IPS DF 4.7 (cell line): ENCODE data around the gene ADGRG7.

Experiments used
- DNase-seq: peaks from one replicate; pipeline ENCODE4 v3.0.0-alpha.2; 2013; ENCODE audit warnings: low spot score; ENCODE audit errors: extremely low read depth

ADGRG7 gene

DNA sequence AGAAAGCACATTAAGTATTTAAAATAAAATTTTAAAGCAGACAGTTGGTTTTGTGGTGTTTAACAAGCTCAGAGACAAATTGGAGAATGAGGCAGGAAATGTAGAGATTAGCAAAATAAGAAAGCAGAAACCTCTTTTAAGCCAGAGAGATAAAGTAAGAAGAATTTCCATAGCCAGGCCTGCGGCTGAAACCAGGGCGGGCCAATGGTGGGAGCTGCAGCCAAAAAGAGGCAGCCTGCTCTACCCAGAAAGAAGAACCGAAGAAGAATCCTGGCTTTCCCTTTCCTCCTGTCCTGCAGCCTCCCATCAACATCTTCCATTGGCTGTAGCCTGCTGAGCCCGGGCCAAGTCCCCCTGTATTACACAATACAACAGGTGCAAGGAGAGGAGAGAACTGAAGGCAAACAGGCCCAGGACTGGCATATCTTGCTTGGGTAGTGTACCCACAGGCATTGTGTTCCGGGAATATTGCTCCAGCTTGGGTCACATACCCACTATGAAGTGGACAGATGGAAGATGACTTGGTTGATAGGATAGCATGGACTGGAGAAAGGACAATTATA is 88.4 kb downstream of the ADGRG7 start:
- no peak for DNase-seq

DNA sequence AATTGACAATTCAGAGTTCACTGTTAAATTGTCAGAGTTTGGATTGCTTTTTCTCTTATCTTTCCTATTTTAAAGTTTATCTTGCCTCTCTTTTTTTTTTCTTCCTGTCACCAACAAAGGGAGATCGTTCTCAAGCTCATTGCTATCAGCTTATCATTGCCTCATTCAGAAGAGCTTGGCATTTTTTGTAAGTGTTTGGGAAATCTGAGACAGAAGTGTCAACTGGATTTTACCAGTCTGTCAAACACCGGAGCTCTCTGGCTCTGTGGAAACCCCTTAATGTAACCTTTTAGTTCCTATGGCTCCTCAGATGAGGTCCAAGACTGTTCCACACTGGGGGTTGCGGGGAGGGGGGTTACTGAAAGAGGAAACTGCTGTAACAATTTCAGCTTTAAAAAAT is 89.3 kb downstream of the ADGRG7 start:
- no peak for DNase-seq

- DNase-seq = no peak
Observed at GRCh38 chr3:100700708-100701107, 91.3 kb downstream of the ADGRG7 start.

DNA sequence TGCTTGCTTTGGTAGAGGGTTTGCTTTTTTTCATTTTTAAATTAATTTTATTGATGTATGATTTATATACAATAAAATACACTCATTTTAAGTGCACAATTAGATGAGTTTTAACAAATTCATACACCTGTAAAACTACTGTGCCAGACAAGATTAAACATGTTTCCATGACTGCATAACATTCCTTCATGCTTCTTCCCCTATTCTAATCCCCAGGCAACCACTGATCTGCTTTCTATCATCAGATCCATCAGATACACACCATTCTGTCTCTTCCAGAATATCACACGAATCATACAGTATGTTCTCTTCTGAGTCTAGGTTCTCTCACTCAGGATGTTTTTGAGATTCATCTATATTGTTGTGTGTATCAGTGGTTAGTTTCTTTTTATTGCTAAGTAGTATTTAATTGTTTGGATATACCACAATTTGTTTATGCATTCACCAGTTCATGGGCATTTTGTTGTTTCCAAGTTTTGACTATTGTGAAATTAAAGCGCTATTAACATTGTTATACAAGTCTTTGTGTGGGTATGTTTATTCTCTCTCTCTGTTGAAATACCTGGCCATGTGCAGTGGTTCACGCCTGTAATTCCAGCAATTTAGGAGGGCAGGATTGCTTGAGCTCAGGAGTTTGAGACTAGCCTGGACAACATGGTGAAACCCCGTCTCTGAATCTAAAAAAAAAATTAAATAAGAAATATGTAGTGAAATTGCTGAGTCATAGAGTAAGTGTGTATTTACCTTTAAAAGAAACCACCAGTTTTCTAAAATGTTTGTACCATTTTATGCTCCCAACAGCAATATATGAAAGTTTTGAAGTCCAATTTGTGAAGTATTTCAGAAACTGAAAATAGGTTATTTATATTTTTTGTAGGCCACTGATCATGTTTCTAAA is 92.9 kb downstream of the ADGRG7 start:
- no peak for DNase-seq

DNA sequence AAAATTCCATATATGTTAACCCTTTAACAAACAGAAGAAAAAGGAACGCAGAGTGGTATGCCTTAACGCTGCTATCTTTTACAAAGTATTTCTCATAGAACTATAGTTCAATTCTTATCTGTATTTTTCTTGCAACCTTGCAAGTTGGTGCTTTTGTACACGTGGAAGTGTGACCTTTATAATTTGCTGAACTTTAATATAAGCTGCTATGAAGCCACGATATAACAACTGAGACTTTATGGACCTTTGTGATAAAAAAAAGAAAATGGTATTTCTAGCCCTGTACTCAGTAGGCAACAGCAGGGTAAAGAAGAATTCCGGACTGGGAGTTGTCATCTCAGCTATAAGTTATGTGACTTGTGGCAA is 93.6 kb downstream of the ADGRG7 start:
- no peak for DNase-seq

- no peak for DNase-seq
Observed at GRCh38 chr3:100703865-100704264, 94.5 kb downstream of the ADGRG7 start.

DNA sequence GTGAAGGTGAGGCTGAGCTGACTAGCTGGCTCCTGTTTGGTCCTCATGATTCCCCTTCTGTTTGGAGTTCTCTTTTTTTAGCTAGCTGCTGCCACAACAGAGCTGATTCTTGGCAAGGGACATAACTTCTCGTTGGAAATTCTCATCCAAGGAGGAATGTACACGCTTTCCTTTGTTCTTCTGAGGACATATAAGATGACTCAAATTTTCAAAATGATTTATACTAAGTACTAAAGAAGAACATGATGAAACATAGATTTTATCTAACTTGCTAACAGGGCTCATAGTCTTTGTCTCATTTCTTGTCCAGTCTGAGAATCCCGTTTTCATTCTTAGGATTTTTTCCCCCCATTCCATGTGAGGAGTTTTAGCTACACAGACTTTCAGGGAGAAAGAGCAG is 97.0 kb downstream of the ADGRG7 start:
- DNase-seq = no peak

GRCh38 chr3:100708644-100708988 is 99.2 kb downstream of the ADGRG7 start:
- DNase-seq = no peak

- DNase-seq = peak; percentile 94
Observed at GRCh38 chr3:100708989-100709841, 99.8 kb downstream of the ADGRG7 start, which contains the start of gene TFG. Gene TFG, plus strand, starts transcription at chr3:100709494. Its CDS starts 4,192 bp downstream, at chr3:100713686.

DNA sequence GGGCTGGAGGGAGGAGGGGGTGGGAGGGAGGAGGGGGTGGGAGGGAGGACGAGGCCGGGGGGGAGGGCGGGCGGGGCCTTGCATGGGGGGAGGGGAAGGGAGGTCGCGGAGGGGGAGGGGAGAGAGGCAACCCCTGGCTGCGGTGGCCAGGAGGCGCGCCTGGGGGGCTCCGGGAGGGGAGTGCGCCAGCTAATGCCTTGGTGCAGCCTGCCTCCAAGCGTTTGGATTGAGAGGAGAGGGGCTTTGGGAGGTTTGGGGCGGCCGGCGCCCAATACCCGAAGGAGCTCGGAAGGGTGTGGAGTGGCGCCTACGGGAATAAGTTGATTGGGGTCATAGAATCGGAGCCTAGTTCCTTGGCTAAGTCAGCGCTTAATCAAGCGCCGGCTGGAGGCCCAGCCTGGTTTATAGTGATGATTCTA is 100.5 kb downstream of the ADGRG7 start:
- DNase-seq = no peak

GRCh38 chr3:100710261-100710968 is 101.0 kb downstream of the ADGRG7 start:
- DNase-seq = no peak

DNA sequence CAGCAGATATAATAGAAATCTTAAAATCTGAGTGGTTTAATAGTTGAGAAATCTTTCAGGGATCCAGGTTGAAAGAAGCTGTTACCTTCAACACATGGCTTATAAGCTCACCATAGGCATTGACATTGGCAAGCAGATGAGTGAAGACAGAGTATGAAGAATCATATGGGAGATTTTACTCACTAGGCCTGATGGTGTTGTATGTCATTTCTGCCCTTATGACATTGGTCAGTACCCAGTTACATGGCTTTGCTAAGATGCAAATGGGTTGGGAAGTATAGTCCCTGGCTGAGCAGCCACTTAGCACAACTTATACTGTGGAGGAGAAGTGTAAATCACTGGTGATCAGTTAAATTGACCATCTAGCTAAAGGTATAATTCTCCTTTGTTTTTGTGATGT is 105.8 kb downstream of the ADGRG7 start:
- DNase-seq = no peak

GRCh38 chr3:100717063-100717462 is 107.7 kb downstream of the ADGRG7 start:
- no peak for DNase-seq

DNA sequence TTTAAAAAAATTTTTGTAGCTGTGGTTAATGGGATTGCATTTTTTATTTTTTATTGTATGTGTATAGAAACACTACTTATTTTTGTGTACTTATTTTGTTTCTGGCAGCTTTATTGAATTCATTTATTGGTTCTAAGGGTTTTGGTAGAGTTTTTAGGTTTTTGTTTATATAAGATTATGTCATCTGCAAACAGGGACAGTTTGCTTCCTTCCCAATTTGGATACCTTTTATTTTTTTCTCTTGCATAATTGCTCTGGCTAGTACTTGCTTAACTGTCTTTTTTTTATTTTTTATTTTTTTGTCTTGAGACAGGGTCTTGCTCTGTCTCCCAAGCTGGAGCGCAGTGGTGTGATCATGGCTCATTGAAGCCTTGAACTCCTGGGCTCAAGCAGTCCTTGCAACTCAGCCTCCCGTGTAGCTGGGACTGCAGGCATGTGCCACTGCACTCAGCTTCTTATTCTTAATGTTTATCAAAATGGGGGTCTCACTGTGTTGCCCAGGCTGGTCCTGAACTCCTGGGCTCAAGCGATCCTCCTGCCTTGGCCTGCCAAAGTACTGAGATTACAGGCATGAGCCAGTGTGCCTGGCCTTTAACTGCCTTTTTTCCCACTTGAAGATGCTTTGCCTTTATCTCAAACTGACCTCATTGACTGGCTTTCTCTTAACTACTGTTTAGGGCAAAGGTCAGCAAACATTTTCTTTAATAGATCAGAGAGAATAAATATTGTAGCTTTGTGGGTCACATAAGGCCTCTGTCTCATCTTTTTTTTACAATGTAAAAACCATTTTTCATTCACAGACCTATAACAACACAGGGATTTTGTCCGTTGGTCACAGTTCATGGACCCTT is 108.5 kb downstream of the ADGRG7 start:
- no peak for DNase-seq

- DNase-seq = no peak
Observed at GRCh38 chr3:100719136-100719535, 109.7 kb downstream of the ADGRG7 start.

- no peak for DNase-seq
Observed at GRCh38 chr3:100720426-100720825, 111.0 kb downstream of the ADGRG7 start.

GRCh38 chr3:100725935-100726513 is 116.6 kb downstream of the ADGRG7 start:
- no peak for DNase-seq

DNA sequence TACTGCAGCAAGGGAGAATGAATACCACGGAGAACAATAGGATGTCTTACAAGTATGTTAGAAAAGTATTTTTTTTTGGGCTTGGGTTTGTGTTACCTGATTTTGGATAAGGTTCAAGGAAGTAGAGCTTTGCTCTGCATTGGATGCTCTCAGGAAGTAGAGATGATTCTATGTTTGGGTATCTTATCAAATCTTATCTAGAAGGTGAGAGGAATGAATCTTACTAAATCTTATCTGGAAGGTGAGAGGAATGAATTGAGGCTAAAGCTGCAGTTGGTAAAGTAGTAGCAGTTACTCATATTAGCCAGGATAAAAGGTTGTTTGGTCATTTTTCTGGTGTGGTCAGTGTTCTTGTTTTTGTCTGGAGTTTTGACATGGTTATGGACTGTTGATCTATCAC is 117.3 kb downstream of the ADGRG7 start:
- no peak for DNase-seq

GRCh38 chr3:100730524-100730923 is 121.1 kb downstream of the ADGRG7 start:
- no peak for DNase-seq

GRCh38 chr3:100732435-100732834 is 123.0 kb downstream of the ADGRG7 start:
- no peak for DNase-seq
